ENCODE measurements around the gene CRYAB. TPM values are rescaled to one million over a fixed set of nuclear protein-coding genes. Genes with fewer than 3 reads are reported as not detected.

CRYAB gene
- total and polyA plus RNA-seq, 2 of the 4 experiments (the other 2 are of a cell fraction): 6.5 to 19.5 TPM

DNA sequence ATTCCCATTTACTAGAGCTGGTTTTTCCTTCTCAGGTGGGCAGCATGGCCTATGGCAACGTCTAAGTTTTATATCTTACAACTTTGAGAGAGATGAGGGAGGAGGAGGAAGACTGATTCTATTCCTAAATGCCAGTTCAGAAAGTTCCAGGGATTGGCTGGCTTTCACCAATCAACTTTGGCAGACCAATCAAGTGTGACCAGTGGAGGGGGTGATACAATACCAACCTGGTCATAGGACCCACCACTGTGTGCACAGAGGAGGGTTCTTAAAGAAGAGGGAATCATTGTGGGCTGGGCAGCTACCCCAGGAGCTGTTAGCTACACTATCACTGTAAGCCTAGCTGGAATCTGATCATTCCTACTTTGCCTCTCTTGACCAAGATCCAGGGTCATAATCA lies 33.6 kb upstream of the CRYAB start:
- ATAC-seq (ENCODE audit: low read depth) (no peak), DNase-seq (no peak)
- peak overlapping the region; percentile 92 for H3K14ac ChIP-seq (replicated peaks; ENCODE audit: low read depth, low read length)
- dilution Hi-C loops (cut with HindIII; ENCODE audit: low sequenced_read_pairs, unreplicated experiment): no loop called here
- H3K56ac ChIP-seq (ENCODE audit: extremely low read depth, insufficient read depth, low read length): peak overlapping the region; percentile 43; the same call in 1 of the 2 replicates
- H2AK5ac ChIP-seq (ENCODE audit: low read depth, low read length): peak overlapping the region; percentile 76; the same call in 1 of the 2 replicates
- H3K4me3 ChIP-seq (ENCODE audit: insufficient read depth, low read depth, low read length): no peak overlapping the region
- H3K18ac ChIP-seq (ENCODE audit: low read depth, low read length): peak overlapping the region; percentile 59; the same call in 1 of the 2 replicates
- in situ Hi-C loops (cut with MboI; ENCODE audit: low sequenced_read_pairs): no loop called here
- peak overlapping the region; percentile 83 for H2BK20ac ChIP-seq (ENCODE audit: low read depth, low read length)
- H2BK5ac ChIP-seq (ENCODE audit: low read depth, low read length, poor library complexity, severe bottlenecking): peak overlapping the region; percentile 97
- H3K4me1 ChIP-seq (ENCODE audit: control insufficient read depth, insufficient read depth, low read length): peaks cover 8% of the 10 kb centered on the region
- ChIA-PET CTCF (interaction anchor here (1.0 to 2.2 kb wide), 3 partner anchors 12 to 37 kb away, joined by 3 to 6 read pairs (median 3); no protein-coding TSS in a partner anchor), POLR2A (ENCODE audit: unreplicated experiment) (no interaction called here)
- intact Hi-C loops (cut with micrococcal nuclease): no loop called here
- H3K9ac ChIP-seq (ENCODE audit: low read depth, low read length): 0 out of 2 replicates have a peak overlapping the region, but pooled peaks have one; percentile 20
- peak overlapping the region; percentile 90 for H4K91ac ChIP-seq (ENCODE audit: insufficient read depth, low read depth, low read length)
- peak overlapping the region; percentile 85 for H3K4ac ChIP-seq (ENCODE audit: low read depth, low read length)
- H2BK15ac ChIP-seq (ENCODE audit: low read depth, low read length): peak overlapping the region; percentile 85
- no TSS peak for BruUV-seq (replicated peaks)
- peak overlapping the region; percentile 70 for H2AK9ac ChIP-seq (replicated peaks; ENCODE audit: low read depth, low read length, poor library complexity)
- peak overlapping the region; percentile 71 for H2AFZ ChIP-seq (replicated peaks; ENCODE audit: low read length, poor library complexity)
- no peaks in the 10 kb centered on the region for H3K27me3 ChIP-seq (ENCODE audit: control insufficient read depth, insufficient read depth, low read length)
- H3K79me1 ChIP-seq (ENCODE audit: low read depth in 1 of 2, low read length in 2 of 2): peaks cover 4 to 32% of the 10 kb centered on the region in 2 experiments
- H3K4me2 ChIP-seq (ENCODE audit: low read depth, low read length): peak overlapping the region; percentile 51; the same call in 1 of the 2 replicates
- peak overlapping the region; percentile 39 for H3K27ac ChIP-seq (ENCODE audit: insufficient read depth, low read length)
- TF ChIP-seq MXI1 (IDR thresholded peaks at IDR 0.05; ENCODE audit: borderline replicate concordance, low read depth, low read length): no peak
- no peak for TF ChIP-seq POLR2A (IDR thresholded peaks at IDR 0.05; ENCODE audit: low read depth, low read length)
- no peak for TF ChIP-seq CHD1 (IDR thresholded peaks at IDR 0.05; ENCODE audit: low read depth, low read length)
- TF ChIP-seq, protein P1, sequence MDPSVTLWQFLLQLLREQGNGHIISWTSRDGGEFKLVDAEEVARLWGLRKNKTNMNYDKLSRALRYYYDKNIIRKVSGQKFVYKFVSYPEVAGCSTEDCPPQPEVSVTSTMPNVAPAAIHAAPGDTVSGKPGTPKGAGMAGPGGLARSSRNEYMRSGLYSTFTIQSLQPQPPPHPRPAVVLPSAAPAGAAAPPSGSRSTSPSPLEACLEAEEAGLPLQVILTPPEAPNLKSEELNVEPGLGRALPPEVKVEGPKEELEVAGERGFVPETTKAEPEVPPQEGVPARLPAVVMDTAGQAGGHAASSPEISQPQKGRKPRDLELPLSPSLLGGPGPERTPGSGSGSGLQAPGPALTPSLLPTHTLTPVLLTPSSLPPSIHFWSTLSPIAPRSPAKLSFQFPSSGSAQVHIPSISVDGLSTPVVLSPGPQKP (IDR thresholded peaks at IDR 0.05; ENCODE audit: borderline replicate concordance, low read depth, low read length): no peak
- no peaks in the 10 kb centered on the region for H3K36me3 ChIP-seq (ENCODE audit: control insufficient read depth, insufficient read depth, low read length)
- WGBS, 2 experiments (ENCODE audit: extremely low coverage in 2 of 2, insufficient read length in 1 of 2): no CpG with 5 or more reads among the region's 1 CpG
- peaks cover 17% of the 10 kb centered on the region for H3K9me1 ChIP-seq (ENCODE audit: insufficient read depth, low read length)
- peak overlapping the region; percentile 86 for H3K23ac ChIP-seq (ENCODE audit: low read depth, low read length)
- no peaks in the 10 kb centered on the region for H3K9me3 ChIP-seq (ENCODE audit: control insufficient read depth, insufficient read depth, low read length)
- H4K8ac ChIP-seq (ENCODE audit: low read depth in 2 of 2, low read length in 2 of 2): peak overlapping the region; percentile 53 to 84
- H4K5ac ChIP-seq (ENCODE audit: low read depth, low read length): peak overlapping the region; percentile 47; the same call in 1 of the 2 replicates
- H4K20me1 ChIP-seq (ENCODE audit: insufficient read depth, low read length): no peaks in the 10 kb centered on the region
- peak overlapping the region; percentile 90 for H2BK120ac ChIP-seq (ENCODE audit: low read depth, low read length)
